NCI-H226 (cell line): Measurements from ENCODE around the gene CCDC138.

Experiments
- DNase-seq: peaks from one replicate; pipeline ENCODE4 v3.0.0-alpha.2; 2015

CCDC138 gene

DNA sequence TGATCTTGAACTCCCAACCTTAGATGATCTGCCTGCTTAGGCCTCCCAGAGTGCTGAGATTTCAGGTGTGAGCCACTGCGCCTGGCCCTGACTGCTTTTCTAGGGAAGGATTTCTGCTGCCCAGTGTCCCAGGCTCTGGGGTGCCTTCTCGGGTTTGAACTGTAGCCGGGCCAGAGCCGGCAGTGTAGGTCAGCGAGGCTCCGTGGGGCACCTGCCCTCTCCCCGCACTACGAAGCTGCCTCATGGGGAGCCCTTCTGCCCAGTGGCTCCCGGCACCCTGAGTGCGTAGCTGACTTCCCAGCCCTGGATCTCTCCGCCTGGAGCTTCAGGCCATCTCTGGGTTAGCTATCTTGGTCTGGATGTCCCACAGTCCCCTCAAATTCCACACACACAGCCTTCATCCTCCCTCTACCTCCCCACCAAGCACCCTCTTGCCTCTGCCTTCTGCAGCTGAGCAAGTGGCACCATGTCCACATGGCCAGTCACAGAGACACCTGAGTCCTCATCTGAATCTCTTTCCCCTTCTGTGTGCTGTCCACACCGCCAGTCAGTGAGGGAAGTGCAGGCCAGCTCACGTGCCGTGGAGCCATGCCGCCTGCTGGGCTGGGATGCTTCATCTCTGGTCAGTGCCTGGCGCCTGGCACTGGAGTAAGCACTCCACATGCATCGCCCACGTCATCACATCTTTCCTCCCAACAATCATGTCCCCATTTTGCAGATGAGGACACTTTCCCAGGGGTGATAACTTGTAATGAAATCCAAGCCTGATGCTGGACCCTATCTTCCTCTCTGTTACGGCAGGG, 133.2 kb downstream of the CCDC138 start:
- DNase-seq, result no peak

DNA sequence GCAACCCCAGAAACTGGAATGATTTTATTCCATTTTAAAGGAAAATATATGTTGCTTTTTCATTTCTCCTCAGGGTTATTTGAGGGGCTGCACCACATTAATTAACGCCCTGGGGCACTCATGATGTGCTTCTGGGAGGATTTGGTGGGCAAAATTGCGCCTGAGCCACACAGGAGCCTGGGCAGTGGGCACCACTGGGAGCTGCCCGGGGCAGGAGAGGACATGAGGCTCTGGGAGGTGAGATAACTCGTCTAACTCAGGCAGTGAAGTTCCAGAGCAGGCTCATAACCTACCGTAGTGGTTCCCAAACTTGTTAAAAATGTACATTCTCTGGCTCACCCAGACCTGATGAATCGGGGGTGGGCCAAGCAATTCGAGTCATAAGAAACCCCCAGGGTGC, 134.1 kb downstream of the CCDC138 start:
- DNase-seq, result no peak

DNA sequence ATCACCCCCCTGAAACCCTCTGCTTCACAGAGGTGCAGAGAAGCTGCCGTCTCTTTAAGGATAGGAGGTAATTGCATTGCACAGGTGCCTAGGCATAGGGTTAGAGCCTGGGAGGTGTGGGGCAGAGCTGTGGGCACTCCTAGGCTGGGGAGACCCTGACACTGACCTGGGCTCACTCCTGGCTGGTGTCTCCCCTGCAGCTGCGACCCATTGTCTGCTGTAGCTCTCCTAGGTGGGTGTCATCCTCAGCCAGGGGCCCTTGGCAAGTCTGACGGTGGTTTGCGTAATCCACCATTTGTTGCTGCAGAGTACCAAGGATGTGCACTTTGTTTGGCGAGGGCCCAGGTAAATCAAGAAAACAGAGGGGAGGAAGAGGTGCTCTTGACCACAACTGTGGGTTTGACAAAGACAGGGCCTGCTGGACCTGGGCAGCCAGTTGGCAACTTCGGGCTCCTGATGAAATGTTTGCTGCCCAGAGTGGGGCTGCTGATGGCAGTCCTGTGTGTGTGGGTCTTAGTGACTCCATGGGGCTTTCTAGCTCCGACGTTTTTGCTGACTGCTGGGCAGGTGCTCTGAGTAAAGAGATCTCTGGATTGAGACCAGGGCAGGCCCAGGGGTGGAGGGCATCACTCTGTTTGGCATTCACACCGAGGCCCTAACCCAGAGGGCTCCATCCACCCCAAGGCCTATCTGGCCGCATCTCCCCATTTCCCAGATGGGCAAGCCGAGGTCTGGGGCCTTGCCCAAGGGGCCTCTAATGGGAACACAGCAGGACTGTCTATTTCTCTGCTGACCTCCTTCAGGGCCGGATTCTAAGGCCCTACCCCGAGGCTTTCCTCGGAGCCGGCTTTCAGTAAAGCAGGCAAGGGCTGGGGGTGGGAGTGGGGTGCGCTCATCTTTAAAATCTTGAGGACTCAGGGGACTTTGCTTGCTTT, 134.8 kb downstream of the CCDC138 start:
- DNase-seq, result no peak

DNA sequence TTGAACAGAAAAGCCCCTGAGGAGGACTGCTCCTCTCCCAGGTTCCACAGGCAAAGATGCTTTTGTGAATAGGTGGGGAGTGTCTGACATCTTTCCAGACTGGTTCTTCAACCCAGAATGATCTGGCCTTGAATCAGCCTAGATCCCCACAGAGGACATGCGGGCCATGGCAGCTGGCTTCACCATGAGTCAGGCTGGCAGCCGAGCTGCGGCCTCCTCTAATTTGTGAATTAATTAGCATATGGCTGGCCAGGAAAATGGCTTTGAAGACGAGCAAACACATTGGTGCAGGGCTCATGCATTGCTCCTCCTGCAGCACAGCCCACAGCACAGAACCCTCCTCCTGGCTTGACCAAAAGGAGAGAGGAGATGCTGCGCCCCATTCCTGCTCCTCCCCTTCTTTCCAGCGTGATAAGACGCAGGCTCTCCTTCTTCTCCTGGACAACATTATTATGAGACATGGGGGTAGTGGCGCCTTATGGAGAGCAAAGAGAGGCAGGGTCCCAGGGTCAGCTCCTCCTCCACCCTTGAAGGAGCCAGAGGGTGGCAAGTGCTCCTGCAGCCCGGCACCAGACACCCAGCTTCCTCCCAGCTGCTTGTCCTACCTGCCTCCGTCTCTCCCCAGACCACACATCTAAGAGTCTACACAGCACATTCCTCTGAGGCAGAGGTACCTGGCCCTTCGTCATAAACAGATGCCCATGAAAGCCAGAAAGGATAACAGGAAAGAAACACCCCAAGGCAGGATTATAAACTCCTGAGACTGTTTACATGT, 135.8 kb downstream of the CCDC138 start:
- no peak for DNase-seq

- DNase-seq, result no peak
These were observed 136.6 kb downstream of the CCDC138 start for GRCh38 chr2:108923019-108923700.

DNA sequence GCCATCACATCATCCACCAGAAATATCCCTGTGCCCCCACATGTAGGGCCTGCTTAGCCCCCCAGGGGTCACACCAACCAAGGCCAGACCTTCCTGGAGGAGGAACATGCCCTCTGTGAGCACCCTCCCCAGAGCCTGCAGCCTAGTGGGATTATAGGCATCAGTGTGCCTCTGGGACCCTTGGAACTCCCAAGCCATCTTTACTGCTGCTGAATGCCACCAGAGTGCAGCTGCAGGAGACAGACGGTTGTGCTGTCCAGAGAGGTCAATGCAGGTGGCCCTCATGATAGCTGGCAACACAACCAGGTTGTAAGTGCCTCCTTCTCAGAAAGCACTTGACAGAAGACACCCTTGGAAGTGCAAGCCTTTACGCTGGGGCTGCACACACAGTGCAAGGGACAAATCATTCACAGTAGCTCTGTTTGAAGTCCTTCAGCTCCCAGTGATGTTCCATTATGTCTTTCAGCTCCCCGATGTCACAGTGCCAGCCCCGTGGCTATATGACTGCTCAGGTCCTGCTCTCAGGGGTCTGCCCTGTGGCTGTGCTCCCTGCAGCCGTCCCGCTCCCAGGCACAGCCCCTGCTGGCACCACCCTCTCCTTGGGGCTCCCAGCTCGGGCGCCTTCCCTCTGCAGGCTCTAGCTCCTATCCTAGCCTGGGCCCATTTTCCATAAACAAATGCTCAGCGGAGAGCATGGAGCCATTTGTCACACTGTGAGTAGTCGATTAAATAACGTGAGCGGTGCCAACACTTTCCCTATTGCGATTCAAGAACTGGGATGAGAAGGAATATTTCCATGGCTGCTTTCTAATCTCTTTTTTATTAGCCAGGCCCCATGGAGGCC, 137.4 kb downstream of the CCDC138 start:
- DNase-seq, result no peak

GRCh38 chr2:108924580-108925251, 138.1 kb downstream of the CCDC138 start:
- no peak for DNase-seq

DNA sequence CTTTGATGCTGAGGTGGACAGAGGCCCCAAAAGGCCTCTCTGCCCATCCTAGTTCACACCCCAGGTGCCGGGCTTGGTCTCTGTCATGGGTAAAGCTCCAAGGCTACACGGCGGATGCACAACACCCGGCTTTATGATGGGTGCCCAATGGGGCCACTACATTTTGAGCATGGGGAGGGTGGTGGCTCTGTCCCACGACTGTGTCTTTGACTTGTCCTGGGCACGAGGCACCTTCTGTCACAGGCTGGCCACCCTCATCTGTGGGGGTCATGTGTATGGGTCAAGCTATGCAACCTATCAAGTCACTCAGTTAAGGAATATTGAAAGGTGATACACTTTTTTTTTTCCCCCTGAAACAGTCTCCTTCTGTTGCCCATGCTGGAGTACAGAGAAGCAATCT, 138.7 kb downstream of the CCDC138 start:
- DNase-seq, result no peak

GRCh38 chr2:108925735-108926134, 139.2 kb downstream of the CCDC138 start:
- no peak for DNase-seq
